Islet precursor cell (in vitro differentiated cells): ENCODE results near the gene SRSF10.
"Not testable (repeated sequence)": the region's sequence is repeated elsewhere in the genome, so short reads cannot be mapped to it uniquely, and the experiment has no call there.

Experiments
- DNase-seq: peaks from one replicate; pipeline ENCODE4 v3.0.0-alpha.2; 2018

SRSF10 gene

GRCh38 chr1:23996700-23997229, 16.6 kb upstream of the SRSF10 start:
- no peak for DNase-seq

GRCh38 chr1:23995431-23995837, 15.3 kb upstream of the SRSF10 start:
- DNase-seq, result no peak

- DNase-seq, result not testable (repeated sequence)
Observed at GRCh38 chr1:23992011-23992410, 11.9 kb upstream of the SRSF10 start.

- no peak for DNase-seq
Observed at GRCh38 chr1:23989263-23989662, 9.1 kb upstream of the SRSF10 start.

GRCh38 chr1:23987038-23987437, 6.9 kb upstream of the SRSF10 start:
- DNase-seq, result not testable (repeated sequence)

- no peak for DNase-seq
Observed at GRCh38 chr1:23984417-23985186, 4.5 kb upstream of the SRSF10 start.

- peak; percentile 68 for DNase-seq
Observed at GRCh38 chr1:23980728-23981070, 572 bp upstream of the SRSF10 start.

GRCh38 chr1:23979387-23979880, 693 bp downstream of the SRSF10 start:
- no peak for DNase-seq

GRCh38 chr1:23978805-23979204, 1.3 kb downstream of the SRSF10 start:
- DNase-seq, result no peak

- DNase-seq, result no peak
Observed at GRCh38 chr1:23977854-23978191, 2.3 kb downstream of the SRSF10 start.

- no peak for DNase-seq
Observed at GRCh38 chr1:23977187-23977853, 2.8 kb downstream of the SRSF10 start.

- DNase-seq, result no peak
Observed at GRCh38 chr1:23967871-23968270, 12.3 kb downstream of the SRSF10 start.

- no peak for DNase-seq
Observed at GRCh38 chr1:23966973-23967493, 13.1 kb downstream of the SRSF10 start.

GRCh38 chr1:23964790-23965740, 15.1 kb downstream of the SRSF10 start:
- DNase-seq, result no peak

GRCh38 chr1:23964235-23964668, 15.9 kb downstream of the SRSF10 start:
- DNase-seq, result no peak

GRCh38 chr1:23963617-23964234, 16.4 kb downstream of the SRSF10 start:
- no peak for DNase-seq

- no peak for DNase-seq
Observed at GRCh38 chr1:23960291-23961020, 19.7 kb downstream of the SRSF10 start.

GRCh38 chr1:23959461-23960290, 20.5 kb downstream of the SRSF10 start, which contains the start of gene PNRC2:
TSS of gene PNRC2 (plus strand) at chr1:23959828. CDS start at chr1:23961458, 1,630 bp downstream.
- DNase-seq, result peak; percentile 99

- DNase-seq, result peak; percentile 98
Observed at GRCh38 chr1:23958810-23959460, 21.2 kb downstream of the SRSF10 start.
